CD4-positive, alpha-beta T cell treated with Interleukin-12 subunit alpha and Interleukin-12 subunit beta, for 1 hour (primary cell): ENCODE measurements around the gene TMPRSS4.

Experiments used
- DNase-seq: peaks from one replicate; pipeline ENCODE4 v3.0.0-alpha.2; 2020

Gene TMPRSS4

DNA sequence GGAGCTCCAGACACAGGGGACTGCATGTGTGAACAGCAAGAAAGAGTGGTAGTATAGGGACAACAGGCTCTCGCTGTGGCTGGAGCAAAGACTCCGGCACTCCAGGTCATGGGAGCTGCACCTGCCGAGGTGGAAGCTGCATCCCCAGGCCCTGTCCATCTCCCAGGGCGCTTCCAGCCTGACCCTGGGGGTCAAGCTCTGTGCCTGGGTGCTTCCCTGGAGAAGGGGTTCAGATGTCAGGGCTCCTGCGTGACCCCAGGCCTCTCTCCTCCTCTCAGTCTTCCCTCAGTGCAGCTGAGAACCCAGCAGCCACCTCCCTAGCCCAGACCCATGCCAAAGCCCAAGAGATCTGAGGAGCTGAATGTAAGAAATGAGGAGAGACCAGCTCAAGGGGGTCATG is 3.4 kb downstream of the TMPRSS4 start:
- DNase-seq, result no peak

DNA sequence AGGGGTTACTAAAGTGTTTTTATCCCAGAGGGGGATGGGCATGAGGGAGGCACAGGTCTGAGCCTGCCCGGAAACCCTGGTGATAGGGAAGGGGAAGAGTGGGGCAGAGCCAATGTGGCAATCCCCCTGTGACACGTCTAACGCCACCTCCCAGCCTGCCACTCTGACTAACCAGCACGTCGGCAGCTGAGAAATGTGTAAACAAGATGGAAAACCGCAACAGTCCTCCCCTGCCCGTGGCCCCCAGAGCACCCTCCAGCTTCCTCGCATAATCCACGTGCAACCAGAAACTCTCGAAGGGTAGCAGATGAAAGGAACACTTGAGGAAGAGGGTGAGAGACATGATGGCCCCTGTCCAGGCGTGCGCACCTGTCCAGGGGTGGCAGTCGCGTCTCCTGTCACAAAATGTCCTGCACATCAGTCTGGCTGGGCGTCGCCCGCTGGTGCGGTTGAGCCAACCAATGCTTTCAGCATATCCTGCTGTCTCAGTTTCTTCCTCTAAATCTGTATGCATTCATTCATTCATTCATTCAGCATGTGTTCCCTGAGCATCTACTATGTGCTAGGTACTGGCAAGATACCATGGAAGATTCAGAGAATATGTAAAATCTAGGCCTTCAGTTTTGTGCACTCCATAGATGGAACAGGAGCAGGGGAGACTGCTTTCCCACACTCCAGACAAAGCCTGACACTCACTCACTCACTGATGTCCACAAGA is 4.5 kb downstream of the TMPRSS4 start:
- no peak for DNase-seq

DNA sequence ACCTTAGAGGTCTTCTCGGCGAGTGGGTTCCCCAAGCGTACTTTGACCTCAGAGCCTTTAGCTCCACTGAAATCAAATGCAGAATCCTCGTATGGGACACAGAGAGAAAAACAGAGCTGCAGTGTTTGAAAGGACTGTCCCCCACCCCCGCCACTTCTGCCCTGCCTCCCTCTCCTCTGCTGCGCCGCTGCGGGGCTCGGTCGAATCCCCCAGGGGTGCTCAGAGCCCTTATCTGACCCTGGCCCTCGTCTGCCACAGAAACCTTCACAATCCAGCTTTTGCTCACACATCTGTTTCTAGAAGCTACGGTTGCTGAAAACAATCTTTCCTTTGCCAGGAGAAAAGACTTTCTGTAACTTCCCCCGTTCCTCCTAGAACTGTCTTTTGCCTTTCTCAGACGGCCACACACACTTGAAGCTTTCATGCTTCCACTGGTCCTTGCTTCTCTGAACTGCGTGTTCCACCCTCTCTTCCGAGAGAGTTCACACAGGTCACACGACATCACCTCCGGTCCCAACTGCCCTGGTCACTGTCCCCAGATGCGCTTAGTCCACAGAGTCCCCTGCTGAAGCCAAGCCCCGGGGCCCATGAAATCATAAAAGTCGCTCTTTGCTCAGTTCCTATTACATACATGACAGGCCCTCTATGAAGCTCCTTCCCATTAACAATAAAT is 6.1 kb downstream of the TMPRSS4 start:
- DNase-seq, result no peak

DNA sequence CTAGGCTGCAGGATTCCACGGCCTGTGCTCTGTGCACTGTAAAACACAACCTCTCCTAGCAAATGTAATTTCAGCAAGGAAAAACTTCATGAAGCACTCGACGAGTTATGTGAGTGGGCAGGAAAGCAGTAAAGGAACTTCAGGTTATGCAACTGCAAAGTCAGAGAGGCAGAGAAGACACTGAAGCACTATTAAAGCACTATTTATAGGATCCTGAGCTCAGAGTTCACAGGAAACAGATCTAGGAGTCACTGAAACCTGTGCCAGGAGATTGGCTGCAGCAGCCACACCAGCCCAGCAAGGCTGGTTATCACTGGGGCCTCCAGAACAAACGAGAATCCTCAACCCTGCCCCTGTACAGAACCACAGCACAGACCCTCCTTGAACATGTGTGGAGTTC is 7.4 kb downstream of the TMPRSS4 start:
- no peak for DNase-seq

DNA sequence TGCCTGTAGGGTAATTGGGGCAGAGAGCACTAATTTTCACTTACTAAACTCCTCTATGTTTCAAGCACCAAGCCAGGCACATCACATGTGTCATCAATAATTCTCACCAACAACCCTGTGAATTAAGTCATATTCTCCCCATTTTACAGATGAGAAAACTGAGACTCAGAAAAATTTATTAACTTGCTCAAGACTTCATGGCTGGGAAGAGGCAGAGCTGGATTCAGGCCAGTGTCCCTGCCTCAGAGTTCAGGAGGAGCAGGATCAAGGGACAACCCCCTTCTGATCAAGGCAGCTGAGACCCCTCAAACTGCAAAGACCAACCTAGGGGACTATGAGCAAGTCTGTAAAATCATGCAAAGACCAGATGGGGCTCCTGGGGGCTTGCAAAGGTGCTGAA is 7.8 kb downstream of the TMPRSS4 start:
- no peak for DNase-seq

DNA sequence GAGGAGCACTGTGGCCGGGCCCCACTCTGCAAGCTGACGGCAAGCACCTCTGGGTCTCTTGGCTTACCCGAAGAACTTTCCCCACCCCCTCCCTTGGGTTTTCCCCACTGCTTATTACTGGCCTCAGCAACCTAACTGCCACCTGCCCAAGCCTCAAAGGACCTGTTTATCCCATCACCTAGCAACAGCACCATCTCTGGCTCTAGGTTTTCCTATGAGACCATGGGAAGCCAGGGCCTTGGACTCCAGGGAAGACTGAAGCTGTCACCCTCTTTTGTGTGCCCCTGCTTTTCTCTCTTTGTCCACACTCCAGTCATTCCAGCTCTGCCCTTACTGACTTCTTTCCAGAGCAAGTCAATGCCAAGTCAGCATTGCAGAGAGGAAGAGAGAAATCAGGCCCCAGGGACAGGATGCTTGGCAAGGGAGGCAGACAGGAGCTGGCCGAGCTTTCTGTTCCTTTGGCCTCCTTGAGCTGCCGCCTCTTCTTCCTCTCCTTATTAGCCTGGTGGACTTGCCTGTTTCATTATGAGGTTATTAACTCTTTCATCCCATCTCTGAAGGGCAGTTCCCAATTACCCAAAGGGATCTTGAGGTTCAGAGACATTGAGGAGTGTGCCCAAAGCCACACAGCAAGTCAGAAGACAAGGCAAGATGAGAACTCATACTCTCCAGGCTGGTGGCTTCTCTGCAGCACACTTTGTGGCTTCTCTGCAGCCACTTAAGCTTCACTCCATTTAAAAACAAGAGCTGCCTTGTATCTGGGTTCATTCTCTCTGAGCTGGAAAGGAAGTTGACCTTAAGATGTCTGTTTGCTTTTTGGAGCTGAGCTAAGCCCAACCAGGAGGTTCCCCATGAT is 10.3 kb downstream of the TMPRSS4 start, which contains the start of gene SMIM35:
Gene SMIM35, minus strand, starts transcription at position 51 of the 856 bp plus-strand sequence. CDS start 206 bp downstream, outside the sequence.
- DNase-seq, result no peak

DNA sequence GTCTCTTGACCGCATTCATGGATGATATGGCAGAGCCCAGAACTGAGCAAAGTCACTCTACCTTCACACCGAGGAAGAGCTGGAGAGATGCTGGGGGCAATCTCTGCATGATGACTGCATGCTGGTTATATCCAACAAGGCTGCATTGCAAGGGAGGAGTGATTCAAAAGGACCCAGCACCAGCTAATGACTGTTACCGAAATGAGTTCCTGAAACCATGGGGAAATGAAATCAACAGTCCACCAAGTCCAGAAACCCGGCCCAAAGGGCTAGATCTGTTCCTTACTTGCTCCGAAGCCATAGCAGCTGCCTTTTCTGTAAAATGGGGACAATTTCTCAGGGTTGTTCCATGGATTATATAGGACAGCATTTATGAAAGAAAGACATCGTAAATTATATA is 11.1 kb downstream of the TMPRSS4 start:
- no peak for DNase-seq

DNA sequence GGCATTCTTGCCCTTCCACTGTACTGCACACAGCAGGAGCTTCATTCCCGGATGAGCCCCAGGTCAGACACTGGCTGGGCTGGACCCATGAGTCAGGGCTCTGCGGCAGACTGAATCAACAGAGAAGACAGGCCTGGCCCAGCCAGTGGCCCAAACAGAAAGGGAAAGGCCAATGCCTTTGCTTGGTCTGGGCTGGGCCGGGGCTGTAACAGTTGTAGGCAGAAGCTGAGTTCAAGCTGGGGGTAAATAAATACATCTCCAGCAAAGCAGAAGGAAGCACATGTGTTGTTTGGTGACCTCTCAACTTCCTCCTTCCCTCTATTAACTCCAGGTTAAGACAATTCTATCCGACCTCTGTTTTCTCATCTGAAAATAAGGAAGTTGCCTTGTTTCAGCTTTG is 11.7 kb downstream of the TMPRSS4 start:
- peak; percentile 2 for DNase-seq

DNA sequence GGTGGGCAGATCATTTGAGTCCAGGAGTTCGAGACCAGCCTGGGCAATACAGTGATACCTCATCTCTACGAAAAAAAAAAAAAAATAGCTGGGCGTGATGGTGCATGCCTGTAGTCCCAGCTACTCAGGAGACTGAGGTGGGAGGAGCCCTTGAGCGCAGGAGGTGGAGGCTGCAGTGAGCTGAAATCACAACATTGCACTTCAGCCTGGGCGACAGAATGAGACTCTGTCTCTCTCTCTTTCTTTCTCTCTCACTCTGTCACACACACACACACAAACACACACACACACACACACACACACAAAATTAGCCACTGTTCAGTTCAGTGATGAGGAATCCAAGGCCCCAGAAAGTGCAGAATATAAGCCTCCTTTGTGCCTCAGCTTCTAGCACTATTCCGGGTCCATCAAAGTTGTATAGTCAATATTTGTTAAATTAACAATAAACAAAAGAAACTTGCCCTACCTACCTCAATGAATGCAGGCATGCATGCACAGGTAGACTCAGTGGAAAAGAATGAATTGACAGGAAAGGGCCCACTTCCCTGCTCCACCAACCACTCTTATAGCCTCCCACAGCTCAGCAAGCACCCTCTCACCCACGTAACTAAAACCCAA is 13.8 kb downstream of the TMPRSS4 start:
- DNase-seq, result no peak

DNA sequence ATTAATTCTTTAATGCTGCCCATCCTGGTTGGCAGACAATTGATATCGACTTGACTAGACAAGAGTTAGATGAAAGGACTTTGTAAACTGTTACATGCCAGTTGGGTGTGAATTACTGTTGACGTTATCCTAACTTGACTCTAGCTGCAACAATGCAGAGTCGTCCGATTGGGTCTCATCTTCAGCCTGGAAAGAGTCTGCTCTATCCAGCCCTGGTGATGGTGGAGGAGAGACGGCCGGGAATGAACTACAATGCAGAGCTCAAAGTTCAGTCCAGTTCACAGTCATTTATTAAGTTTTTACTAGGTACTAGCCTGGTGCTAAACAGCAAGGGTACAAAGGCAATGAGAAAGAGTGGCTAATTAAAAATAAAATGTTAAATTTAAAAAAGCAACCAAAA is 14.8 kb downstream of the TMPRSS4 start:
- no peak for DNase-seq

DNA sequence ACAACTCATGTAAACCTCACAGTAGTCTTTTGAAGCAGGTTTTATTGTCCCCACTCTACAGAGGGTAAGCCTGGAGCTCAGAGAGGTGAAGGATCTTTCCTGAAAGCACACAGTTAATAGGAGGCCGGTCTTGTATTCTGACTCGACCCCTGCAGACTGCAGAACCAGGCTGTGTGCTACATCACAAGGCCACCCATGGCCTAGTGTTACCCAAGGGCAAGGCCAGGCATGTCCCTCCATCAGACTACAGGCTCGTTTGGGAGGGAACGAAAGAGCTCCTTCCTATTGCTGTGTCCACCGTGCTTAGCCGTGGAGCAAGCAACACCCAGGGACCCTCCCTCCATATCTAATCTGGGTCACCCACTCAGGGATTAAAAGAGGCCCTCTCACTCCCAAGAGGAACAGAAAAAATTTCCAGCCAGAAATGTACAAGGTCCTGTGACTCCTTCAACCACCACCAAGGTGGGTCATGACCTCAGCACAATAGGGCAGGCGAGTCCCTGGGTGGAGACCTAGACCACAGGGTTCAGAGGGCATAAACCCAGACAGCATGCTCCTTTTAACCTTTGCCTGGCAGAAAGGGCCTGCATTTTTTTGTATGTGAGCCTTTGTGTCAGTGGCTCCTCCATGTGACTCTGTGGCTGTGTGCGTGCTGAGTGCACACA is 16.2 kb downstream of the TMPRSS4 start:
- DNase-seq, result no peak

DNA sequence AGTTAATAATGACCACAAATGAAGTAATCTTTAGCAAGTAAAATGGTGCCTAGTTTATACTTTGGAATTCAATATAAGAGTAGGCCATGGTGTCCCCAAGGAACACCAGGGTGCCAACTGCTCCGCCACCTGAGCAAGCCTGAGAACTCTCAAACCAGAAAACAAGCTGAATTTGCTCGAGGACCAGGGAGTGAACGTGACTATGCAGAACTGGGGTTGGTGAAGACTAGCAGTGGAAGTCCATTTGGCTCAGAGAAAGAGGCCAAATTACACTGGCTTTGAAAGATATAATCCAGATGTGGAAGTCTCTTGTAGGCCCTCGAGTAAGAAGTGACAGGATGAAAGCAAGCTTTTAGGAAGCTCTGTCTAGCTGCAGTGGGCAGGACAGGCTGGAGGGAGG is 18.6 kb downstream of the TMPRSS4 start:
- DNase-seq, result no peak

DNA sequence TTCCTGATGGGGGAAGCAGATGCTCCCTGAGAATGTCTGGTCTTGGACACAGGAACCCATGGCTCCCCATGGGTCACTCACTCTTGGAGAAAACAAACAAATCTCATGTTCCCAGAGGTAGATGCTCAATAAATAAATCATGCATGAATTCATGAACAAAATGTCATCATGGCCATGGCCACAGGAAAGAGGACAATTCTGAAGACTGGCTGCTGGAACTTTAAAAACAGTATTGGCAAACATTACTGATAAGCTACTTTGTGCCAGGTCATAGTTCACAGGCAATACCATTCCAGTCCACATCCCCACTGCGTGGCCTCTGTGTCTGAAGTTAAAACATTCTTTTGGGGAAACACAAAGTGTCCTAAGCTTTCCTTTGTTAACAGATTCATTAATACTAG is 19.1 kb downstream of the TMPRSS4 start:
- DNase-seq, result no peak

DNA sequence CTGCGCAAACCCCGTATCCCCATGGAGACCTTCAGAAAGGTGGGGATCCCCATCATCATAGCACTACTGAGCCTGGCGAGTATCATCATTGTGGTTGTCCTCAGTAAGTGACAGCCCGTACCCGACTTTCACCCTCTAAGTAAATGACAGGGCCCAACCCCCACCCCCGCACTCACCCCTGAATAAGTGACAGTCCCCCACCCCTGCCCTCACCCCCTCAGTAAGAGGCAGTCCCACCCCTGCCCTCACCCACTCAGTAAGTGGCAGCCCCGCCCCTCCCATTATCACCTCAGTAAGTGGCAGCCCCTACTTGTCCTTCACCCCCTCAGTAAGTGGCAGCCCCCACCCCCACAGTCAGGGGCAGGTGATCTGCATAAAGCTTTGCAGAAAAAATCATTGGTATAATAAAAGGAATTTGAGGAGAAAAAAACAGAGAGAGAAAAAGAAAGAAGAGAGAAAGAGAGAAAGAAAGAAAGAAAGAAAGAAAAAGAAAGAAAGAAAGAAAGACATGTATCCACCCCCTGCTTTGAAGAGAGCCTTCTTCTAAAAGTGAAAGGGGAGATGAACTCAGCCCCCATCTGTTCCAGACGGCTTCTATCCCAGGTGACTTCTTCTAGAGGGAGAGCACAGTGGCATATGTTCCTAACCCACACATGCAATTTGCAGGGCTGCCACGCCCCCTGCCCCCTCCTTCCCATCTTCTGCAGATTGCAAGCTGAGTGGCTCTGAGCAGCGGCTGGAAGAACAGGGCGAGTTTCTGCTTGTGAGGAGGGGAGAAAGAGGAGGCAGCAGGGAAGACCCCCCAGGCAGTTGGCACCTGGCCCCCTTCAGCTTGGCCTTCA is 22.3 kb downstream of the TMPRSS4 start:
- DNase-seq, result no peak

DNA sequence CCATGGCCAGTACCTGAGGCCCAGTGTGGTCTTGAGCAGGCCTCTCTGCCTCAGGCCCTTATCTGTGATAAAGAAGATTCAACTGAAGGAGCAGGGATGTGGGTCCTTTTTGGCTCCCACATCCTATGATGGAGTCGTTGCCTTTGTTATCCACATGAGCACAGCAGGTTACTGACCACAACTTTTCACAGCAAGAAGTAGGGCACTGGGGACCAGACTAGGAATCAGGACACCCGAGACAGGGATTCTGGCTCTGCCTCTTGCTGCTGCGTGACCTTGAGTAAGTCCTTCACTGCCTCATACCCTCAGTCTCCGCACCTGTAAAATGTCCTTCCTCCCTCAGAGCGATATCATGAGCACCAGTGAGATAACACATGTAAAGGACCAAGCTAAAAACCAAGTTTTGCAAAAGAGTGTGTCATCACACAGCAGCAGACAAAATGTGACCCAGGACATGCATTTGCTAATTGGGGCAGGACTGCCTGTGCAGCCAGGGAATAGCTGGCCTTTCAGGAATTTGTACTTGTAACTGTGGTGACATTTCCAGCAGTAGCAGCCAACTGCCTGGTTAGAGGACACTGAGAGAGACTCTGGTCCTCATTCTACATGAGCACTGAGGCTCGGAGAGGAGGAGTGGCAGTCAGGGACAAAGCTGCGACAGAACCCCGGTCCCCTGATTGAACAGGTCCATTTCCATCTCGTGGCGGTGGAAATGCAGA is 23.1 kb downstream of the TMPRSS4 start:
- DNase-seq, result no peak

DNA sequence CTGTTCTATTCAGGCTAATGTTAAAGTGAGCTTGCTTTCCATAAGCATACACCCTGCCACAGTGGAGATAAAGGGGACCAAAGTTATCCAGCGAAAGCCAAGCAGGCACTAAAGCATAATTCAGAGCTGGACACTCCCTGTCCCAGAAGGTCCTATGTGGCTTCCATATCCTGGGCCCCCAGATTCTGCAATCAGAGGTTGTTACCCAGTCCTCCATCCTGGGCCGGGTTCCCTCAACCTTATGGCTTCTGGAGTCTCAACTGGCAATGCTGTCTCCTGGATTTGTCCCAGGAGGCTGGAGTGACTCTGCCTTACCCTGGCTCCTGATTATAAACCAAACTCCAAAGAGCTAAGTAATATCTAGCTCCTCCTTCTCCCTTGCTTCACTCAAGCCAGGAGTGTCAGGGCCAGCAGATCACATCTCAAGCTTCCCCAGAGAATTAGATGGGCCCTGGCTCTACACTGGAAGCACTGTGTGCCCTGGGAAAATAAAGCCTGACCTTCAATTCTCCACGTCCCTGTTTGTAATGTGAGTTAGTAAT is 23.9 kb downstream of the TMPRSS4 start:
- DNase-seq, result no peak

DNA sequence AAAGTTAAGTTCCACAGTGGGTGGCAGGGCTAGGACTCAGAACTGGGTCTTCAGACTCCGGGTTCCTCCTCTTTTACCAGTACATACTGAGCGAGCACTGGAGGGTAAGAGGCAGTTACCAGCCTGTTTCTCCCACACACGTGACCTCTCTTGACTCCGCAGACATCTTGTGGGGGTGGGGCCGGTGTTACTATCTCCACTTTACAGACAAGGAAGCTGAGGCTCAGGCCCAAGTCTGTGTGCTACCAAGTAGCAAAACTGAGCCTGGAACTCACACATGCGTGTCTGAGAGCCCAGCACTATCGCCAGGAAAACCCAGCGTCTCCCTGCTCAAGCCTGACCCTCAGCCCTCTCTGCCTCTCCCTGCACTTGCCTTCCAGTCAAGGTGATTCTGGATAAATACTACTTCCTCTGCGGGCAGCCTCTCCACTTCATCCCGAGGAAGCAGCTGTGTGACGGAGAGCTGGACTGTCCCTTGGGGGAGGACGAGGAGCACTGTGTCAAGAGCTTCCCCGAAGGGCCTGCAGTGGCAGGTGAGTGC is 25.9 kb downstream of the TMPRSS4 start:
- DNase-seq, result no peak

DNA sequence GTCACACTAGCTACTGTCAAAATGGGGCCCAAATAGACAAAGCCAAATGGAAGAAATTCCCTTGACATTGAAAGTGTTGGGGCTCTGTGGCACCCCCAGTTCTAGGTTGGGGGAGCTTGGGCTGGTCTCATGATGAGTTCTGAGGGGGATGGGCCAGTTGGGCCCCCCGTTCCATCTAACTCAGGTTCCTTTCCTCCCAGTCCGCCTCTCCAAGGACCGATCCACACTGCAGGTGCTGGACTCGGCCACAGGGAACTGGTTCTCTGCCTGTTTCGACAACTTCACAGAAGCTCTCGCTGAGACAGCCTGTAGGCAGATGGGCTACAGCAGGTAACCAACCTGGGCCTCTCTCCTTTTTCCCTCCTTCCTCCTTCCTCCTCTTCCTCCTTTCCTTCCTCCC is 27.6 kb downstream of the TMPRSS4 start:
- no peak for DNase-seq

DNA sequence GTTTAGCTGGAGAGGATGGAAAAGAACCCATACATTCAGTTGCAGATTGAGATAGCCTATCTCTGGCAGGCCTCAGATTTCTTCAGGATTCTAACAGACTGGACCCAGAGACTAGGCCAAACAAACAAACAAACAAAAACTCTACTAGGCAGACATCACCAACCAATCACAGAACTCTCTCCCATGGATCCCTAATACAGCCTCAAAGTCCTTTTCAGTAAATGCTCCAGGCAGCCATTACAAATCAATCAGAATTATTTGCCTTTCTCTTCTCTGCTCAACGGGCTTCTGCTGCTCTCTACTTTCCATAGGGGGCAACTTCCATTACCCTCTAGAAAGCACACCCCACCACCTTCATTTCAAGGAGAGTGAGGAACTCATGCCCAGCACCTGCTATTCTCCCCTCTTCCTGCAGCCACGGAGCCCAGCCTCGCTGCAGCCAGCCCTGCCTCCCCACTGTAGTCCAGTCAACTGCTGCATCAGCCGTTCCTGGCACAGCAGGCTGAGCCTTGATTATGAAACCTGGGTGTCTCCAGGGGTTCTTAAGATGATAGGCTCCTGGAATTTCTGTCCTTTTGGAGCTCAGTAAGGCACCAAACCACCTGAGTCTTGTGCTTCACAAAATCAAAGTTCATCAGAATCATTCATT is 28.9 kb downstream of the TMPRSS4 start:
- no peak for DNase-seq

DNA sequence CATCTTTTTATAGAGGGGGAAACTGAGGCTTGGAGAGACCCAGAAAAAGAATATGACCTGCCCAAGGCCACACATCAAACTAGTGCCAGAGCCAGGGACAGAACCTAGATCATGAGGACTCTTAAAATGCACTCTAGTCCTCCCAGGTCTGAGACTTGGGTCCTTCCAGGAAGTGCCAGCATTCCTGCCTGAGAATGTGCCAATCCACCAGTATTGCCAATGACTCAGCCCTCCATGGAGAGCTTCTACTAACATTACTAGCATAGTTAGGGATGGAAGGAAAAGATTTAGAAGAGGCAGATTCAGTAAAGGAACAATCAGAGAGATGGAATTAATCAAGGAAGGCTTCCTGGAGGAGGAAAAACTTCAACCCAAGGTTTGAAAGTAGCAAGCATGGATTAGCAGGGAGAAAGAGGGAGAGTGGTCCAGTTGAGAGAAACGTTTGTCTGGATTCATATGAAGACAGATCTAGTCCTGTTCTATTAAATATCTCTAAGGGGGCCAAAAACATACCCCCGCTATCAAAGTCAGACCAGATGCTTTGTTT is 30.0 kb downstream of the TMPRSS4 start:
- DNase-seq, result no peak
